OCI-LY7 (cell line): ENCODE measurements around the gene MCF2L2. TPM values are rescaled to one million over a fixed set of nuclear protein-coding genes. Genes with fewer than 3 reads are reported as not detected.

ENCODE experiments used
- BruUV-seq: library from RNA; stranded (reverse); fragments of 400-500 nt; replicated peaks from 2 replicates; lab custom pipeline; 2021; lab: Mats Ljungman, UMichigan
- CTCF ChIA-PET: fragments of 300-600 bp; sonication (Branson Sonifier 250); formaldehyde crosslinking; loops from one replicate; lab custom pipeline; 2022; ENCODE audit warnings: antibody characterized with exemption; ENCODE audit not compliant: unreplicated experiment; lab: Charles Lee
- POLR2A ChIA-PET: fragments of 300-600 bp; sonication (Branson Sonifier 250); formaldehyde crosslinking; loops from one replicate; lab custom pipeline; 2022; ENCODE audit warnings: antibody characterized with exemption; lab: Charles Lee
- DNase-seq: peaks from one replicate; pipeline ENCODE4 v3.0.0-alpha.2; 2015; ENCODE audit warnings: low spot score
- H2AFZ ChIP-seq: fragments of 200-600 bp; sonication (generic), shearing (Covaris generic); 2 replicates; pipeline ENCODE4 v1.6.1; 2014; ENCODE audit warnings: mild to moderate bottlenecking, antibody characterized with exemption, low read length, moderate library complexity
- H3K27ac ChIP-seq: fragments of 200-600 bp; sonication (generic); 2 replicates; pipeline ENCODE4 v1.5.1; 2014; ENCODE audit warnings: mixed run types, low read depth, mild to moderate bottlenecking, moderate library complexity, low read length, inconsistent platforms; ENCODE audit not compliant: poor library complexity, severe bottlenecking
- H3K36me3 ChIP-seq: fragments of 200-600 bp; sonication (generic); 2 replicates; pipeline ENCODE4 v1.6.1; 2014; ENCODE audit warnings: mild to moderate bottlenecking, antibody characterized with exemption, low read length, moderate library complexity, mixed read lengths; ENCODE audit not compliant: insufficient read depth
- H3K4me1 ChIP-seq: fragments of 200-600 bp; sonication (generic); 2 replicates; pipeline ENCODE4 v1.5.1; 2014; ENCODE audit warnings: mild to moderate bottlenecking, low read length; ENCODE audit not compliant: insufficient read depth, poor library complexity, severe bottlenecking
- H3K4me2 ChIP-seq: fragments of 200-600 bp; sonication (generic); 2 replicates; pipeline ENCODE4 v1.6.1; 2014; ENCODE audit warnings: mild to moderate bottlenecking, low read length
- H3K4me3 ChIP-seq: fragments of 200-600 bp; sonication (generic); 2 replicates; pipeline ENCODE4 v1.5.1; 2014; ENCODE audit warnings: mild to moderate bottlenecking, low read depth, low read length; ENCODE audit not compliant: poor library complexity, severe bottlenecking
- H3K79me2 ChIP-seq: fragments of 200-600 bp; sonication (generic); 2 replicates; pipeline ENCODE4 v1.6.1; 2016; ENCODE audit warnings: low read depth, mild to moderate bottlenecking, low read length, moderate library complexity, mixed read lengths; ENCODE audit not compliant: insufficient read depth
- H3K9me2 ChIP-seq: fragments of 200-600 bp; sonication (generic); 2 replicates; pipeline ENCODE4 v1.6.1; 2016; ENCODE audit warnings: mild to moderate bottlenecking, low read length, mixed read lengths; ENCODE audit not compliant: insufficient read depth
- H3K9me3 ChIP-seq: fragments of 200-600 bp; sonication (generic); 2 replicates; pipeline ENCODE4 v1.6.1; 2014; ENCODE audit warnings: mild to moderate bottlenecking, mixed run types, low read length, mixed read lengths
- H4K20me1 ChIP-seq: fragments of 200-600 bp; sonication (generic); 2 replicates; pipeline ENCODE4 v1.6.1; 2014; ENCODE audit warnings: mild to moderate bottlenecking, antibody characterized with exemption, low read length, moderate library complexity, mixed read lengths; ENCODE audit not compliant: insufficient read depth
- EZH2phosphoT487 ChIP-seq: fragments of 200-600 bp; sonication (generic); IDR thresholded peaks from 2 replicates; pipeline ENCODE4 v1.6.1; 2018; ENCODE audit warnings: low read depth, borderline replicate concordance, mild to moderate bottlenecking, mixed run types, antibody characterized with exemption, low read length, moderate library complexity, mixed read lengths
- intact Hi-C: fragments of 100-400 bp; cut with micrococcal nuclease; formaldehyde crosslinking; loops from one replicate; pipeline ENCODE4 v1.10.0; 2022; ENCODE audit not compliant: unreplicated experiment
- total RNA-seq, 2 experiments: library from RNA; depleted of rRNA in 1 of 2; stranded (reverse); fragments of >200 nt in 1 of 2; shearing (Covaris generic) in 1 of 2; gene quantifications; 2 replicates each; pipeline ENCODE4 v1.2.3, GENCODE V29; 2014 to 2022
- TF ChIP-seq, protein P1 (sequence below): fragments of 200-600 bp; sonication (generic); conservative IDR thresholded peaks from 2 replicates; pipeline ENCODE4 v1.5.1; 2014; ENCODE audit warnings: mild to moderate bottlenecking, antibody characterized with exemption, low read length, moderate library complexity, mixed read lengths

The MCF2L2 gene
- total RNA-seq, 2 experiments from 2014 or later: 6.6 to 8.0 TPM

DNA sequence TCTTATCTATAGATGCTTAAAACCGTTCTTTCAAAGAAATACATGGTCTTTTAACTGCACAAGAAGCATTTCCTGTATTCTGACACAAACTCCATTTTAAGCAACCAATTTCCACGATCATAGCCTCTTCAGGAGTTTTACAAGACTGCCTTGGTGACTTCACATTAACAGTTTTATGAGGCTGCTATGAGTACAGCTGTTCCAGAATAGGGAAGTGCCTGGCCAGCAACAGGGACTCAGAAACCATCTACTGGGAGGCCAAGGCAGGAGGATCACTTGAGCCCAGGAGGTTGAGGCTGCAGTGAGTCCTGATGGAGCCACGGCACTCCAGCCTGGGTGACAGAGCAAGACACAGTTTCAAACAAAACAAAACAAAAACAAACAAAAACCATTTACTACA lies 96.9 kb downstream of the MCF2L2 start:
- TF ChIP-seq EZH2phosphoT487: no peak
- TF ChIP-seq, protein P1, sequence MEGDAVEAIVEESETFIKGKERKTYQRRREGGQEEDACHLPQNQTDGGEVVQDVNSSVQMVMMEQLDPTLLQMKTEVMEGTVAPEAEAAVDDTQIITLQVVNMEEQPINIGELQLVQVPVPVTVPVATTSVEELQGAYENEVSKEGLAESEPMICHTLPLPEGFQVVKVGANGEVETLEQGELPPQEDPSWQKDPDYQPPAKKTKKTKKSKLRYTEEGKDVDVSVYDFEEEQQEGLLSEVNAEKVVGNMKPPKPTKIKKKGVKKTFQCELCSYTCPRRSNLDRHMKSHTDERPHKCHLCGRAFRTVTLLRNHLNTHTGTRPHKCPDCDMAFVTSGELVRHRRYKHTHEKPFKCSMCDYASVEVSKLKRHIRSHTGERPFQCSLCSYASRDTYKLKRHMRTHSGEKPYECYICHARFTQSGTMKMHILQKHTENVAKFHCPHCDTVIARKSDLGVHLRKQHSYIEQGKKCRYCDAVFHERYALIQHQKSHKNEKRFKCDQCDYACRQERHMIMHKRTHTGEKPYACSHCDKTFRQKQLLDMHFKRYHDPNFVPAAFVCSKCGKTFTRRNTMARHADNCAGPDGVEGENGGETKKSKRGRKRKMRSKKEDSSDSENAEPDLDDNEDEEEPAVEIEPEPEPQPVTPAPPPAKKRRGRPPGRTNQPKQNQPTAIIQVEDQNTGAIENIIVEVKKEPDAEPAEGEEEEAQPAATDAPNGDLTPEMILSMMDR: no peak
- no peaks in the 10 kb centered on the region for H3K4me1 ChIP-seq
- H3K9me2 ChIP-seq: no peaks in the 10 kb centered on the region
- BruUV-seq: no TSS peak
- H3K79me2 ChIP-seq: no peaks in the 10 kb centered on the region
- H3K9me3 ChIP-seq: no peaks in the 10 kb centered on the region
- ChIA-PET CTCF (no interaction called here), POLR2A (interaction anchor here (1.0 kb wide), 2 partner anchors 11 kb away, joined by 3 to 4 read pairs; no protein-coding TSS in a partner anchor)
- no peak overlapping the region for H3K4me3 ChIP-seq
- DNase-seq: no peak
- H4K20me1 ChIP-seq: no peaks in the 10 kb centered on the region
- H3K4me2 ChIP-seq: no peak overlapping the region
- no peaks in the 10 kb centered on the region for H3K36me3 ChIP-seq
- intact Hi-C loops: no loop called here
- H2AFZ ChIP-seq: no peak overlapping the region
- no peak overlapping the region for H3K27ac ChIP-seq

DNA sequence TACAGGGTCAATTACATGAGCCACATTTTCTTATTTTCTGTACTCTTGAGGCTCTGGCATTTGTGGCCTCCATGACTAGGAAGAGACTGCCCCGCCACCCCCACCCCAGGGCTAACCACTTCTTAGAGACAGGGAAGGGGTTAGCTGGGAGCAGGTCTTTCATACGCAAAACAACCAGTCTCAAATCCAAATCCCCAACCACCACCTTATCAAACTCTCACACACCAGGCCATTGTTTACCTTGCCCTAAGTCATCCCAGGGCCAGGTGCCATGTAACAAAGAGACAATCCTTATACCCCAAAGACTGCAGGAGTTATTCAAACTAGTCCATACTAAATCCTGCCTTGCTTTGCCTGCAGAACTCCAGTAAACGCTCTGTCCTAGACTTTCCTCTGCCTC lies 97.5 kb downstream of the MCF2L2 start:
- ChIA-PET CTCF (no interaction called here), POLR2A (no interaction called here)
- intact Hi-C loops: no loop called here
- Histone ChIP-seq H3K9me3 (no peaks in the 10 kb centered on the region), H3K79me2 (no peaks in the 10 kb centered on the region), H3K9me2 (no peaks in the 10 kb centered on the region), H3K4me1 (no peaks in the 10 kb centered on the region), H3K36me3 (no peaks in the 10 kb centered on the region), H3K4me3 (no peak overlapping the region), H3K27ac (no peak overlapping the region), H4K20me1 (no peaks in the 10 kb centered on the region), H3K4me2 (no peak overlapping the region), H2AFZ (no peak overlapping the region)
- BruUV-seq: no TSS peak
- TF ChIP-seq, protein P1: no peak
- TF ChIP-seq EZH2phosphoT487: no peak
- no peak for DNase-seq

DNA sequence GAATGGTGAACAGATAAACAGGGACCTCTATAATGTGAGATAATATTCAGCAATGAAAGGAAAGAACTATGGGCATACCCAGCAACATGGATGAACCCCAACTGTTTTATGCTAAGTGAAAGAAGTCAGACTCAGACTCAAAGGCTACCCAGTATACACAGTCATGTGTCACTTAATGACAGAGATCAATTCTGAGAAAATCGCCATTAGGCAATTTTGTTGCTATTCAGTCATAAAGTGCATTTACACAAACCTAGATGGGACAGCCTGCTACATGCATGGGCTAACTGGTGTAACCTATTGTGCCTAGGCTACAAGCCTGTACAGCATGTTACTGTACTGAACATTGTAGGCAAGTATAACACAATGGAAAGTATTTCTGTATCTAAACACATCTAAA lies 98.9 kb downstream of the MCF2L2 start:
- intact Hi-C loops: no loop called here
- Histone ChIP-seq H4K20me1 (no peaks in the 10 kb centered on the region), H3K4me2 (no peak overlapping the region), H3K4me3 (no peak overlapping the region), H3K79me2 (no peaks in the 10 kb centered on the region), H3K36me3 (no peaks in the 10 kb centered on the region), H3K27ac (no peak overlapping the region), H3K4me1 (no peaks in the 10 kb centered on the region), H3K9me3 (no peaks in the 10 kb centered on the region), H2AFZ (no peak overlapping the region), H3K9me2 (no peaks in the 10 kb centered on the region)
- ChIA-PET POLR2A (interaction anchor here (1.0 kb wide), 1 partner anchor 37 kb away, joined by 4 read pairs; no protein-coding TSS in a partner anchor), CTCF (no interaction called here)
- no peak for DNase-seq
- BruUV-seq: no TSS peak
- TF ChIP-seq, protein P1: no peak
- no peak for TF ChIP-seq EZH2phosphoT487
